ENCODE results near the gene RAB7A.

Gene RAB7A

GRCh38 chr3:128849911-128850455 is 124.0 kb downstream of the RAB7A start:
- Histone ChIP-seq H4K91ac (ENCODE audit: low read depth, low read length, poor library complexity) (no peak overlapping the region), H3K23ac (ENCODE audit: low read depth, low read length, poor library complexity) (no peak overlapping the region), H4K8ac (ENCODE audit: low read depth, low read length) (no peak overlapping the region), H3K18ac (ENCODE audit: low read length) (peak overlapping the region; percentile 68), H2BK12ac (ENCODE audit: low read length) (no peak overlapping the region), H3K27me3 (ENCODE audit: control insufficient read depth in 3 of 3, insufficient read depth in 3 of 3, low read depth in 1 of 3, low read length in 3 of 3) (no peaks in the 10 kb centered on the region), H3K4ac (ENCODE audit: low read length) (no peak overlapping the region), H3K27ac (replicated peaks; ENCODE audit: low read length) (no peak overlapping the region), H3K9me3 (replicated peaks in 1 of 2; ENCODE audit: control insufficient read depth in 2 of 2, insufficient read depth in 1 of 2, low read depth in 1 of 2, low read length in 2 of 2) (peaks cover 13 to 16% of the 10 kb centered on the region in 2 donors), H2BK15ac (ENCODE audit: low read length) (no peak overlapping the region), H2BK120ac (ENCODE audit: low read depth, low read length) (no peak overlapping the region), H3K4me3 (ENCODE audit: low read length in 2 of 2) (no peak overlapping the region), H3K4me2 (ENCODE audit: insufficient read depth, low read length, poor library complexity, severe bottlenecking) (no peak overlapping the region), H3K36me3 (replicated peaks in 1 of 2; ENCODE audit: control insufficient read depth in 2 of 2, insufficient read depth in 2 of 2, low read length in 2 of 2) (no peaks in the 10 kb centered on the region), H3K14ac (ENCODE audit: low read length) (peak overlapping the region; percentile 31), H2AK5ac (ENCODE audit: low read depth, low read length) (peak overlapping the region; percentile 74), H3K4me1 (ENCODE audit: control insufficient read depth in 2 of 2, insufficient read depth in 1 of 2, low read depth in 1 of 2, low read length in 2 of 2) (peaks cover 5 to 6% of the 10 kb centered on the region in 2 donors), H2BK5ac (ENCODE audit: low read length) (no peak overlapping the region), H3K79me1 (ENCODE audit: low read depth, low read length) (no peaks in the 10 kb centered on the region), H2AFZ (ENCODE audit: low read length) (peak overlapping the region; percentile 69), H3K9ac (ENCODE audit: low read depth, low read length, poor library complexity) (peak overlapping the region; percentile 16)
- WGBS, 2 donors (ENCODE audit: extremely low coverage in 2 of 2, insufficient read length in 2 of 2, insufficient replicate concordance in 1 of 2) = no CpG with 5 or more reads among the region's 11 CpGs
- DNase-seq (ENCODE audit: low spot score) = no peak

- no peak overlapping the region for H3K27ac ChIP-seq (replicated peaks; ENCODE audit: low read length)
- no peaks in the 10 kb centered on the region for H3K36me3 ChIP-seq (replicated peaks in 1 of 2; ENCODE audit: control insufficient read depth in 2 of 2, insufficient read depth in 2 of 2, low read length in 2 of 2)
- H3K4me1 ChIP-seq (ENCODE audit: control insufficient read depth in 2 of 2, insufficient read depth in 1 of 2, low read depth in 1 of 2, low read length in 2 of 2) = peaks cover 1 to 2% of the 10 kb centered on the region in 2 donors
- no CpG with 5 or more reads among the region's 9 CpGs for WGBS, 2 donors (ENCODE audit: extremely low coverage in 2 of 2, insufficient read length in 2 of 2, insufficient replicate concordance in 1 of 2)
- H2BK15ac ChIP-seq (ENCODE audit: low read length) = no peak overlapping the region
- peak overlapping the region; percentile 74 for H2AK5ac ChIP-seq (ENCODE audit: low read depth, low read length)
- H3K9ac ChIP-seq (ENCODE audit: low read depth, low read length, poor library complexity) = no peak overlapping the region
- H3K4me3 ChIP-seq (ENCODE audit: low read length in 2 of 2) = no peak overlapping the region
- H2BK12ac ChIP-seq (ENCODE audit: low read length) = no peak overlapping the region
- H4K91ac ChIP-seq (ENCODE audit: low read depth, low read length, poor library complexity) = no peak overlapping the region
- H3K14ac ChIP-seq (ENCODE audit: low read length) = peak overlapping the region; percentile 17
- H3K27me3 ChIP-seq (ENCODE audit: control insufficient read depth in 3 of 3, insufficient read depth in 3 of 3, low read depth in 1 of 3, low read length in 3 of 3) = no peaks in the 10 kb centered on the region
- H2BK5ac ChIP-seq (ENCODE audit: low read length) = no peak overlapping the region
- peaks cover 13 to 21% of the 10 kb centered on the region in 2 donors for H3K9me3 ChIP-seq (replicated peaks in 1 of 2; ENCODE audit: control insufficient read depth in 2 of 2, insufficient read depth in 1 of 2, low read depth in 1 of 2, low read length in 2 of 2)
- no peak overlapping the region for H4K8ac ChIP-seq (ENCODE audit: low read depth, low read length)
- no peak overlapping the region for H3K4ac ChIP-seq (ENCODE audit: low read length)
- no peaks in the 10 kb centered on the region for H3K79me1 ChIP-seq (ENCODE audit: low read depth, low read length)
- no peak overlapping the region for H2BK120ac ChIP-seq (ENCODE audit: low read depth, low read length)
- DNase-seq (ENCODE audit: low spot score) = no peak
- no peak overlapping the region for H3K18ac ChIP-seq (ENCODE audit: low read length)
- H2AFZ ChIP-seq (ENCODE audit: low read length) = peak overlapping the region; percentile 69
- no peak overlapping the region for H3K23ac ChIP-seq (ENCODE audit: low read depth, low read length, poor library complexity)
- no peak overlapping the region for H3K4me2 ChIP-seq (ENCODE audit: insufficient read depth, low read length, poor library complexity, severe bottlenecking)
Measured at GRCh38 chr3:128850544-128850943, 124.6 kb downstream of the RAB7A start.

- H2AFZ ChIP-seq (ENCODE audit: low read length) = no peak overlapping the region
- H3K14ac ChIP-seq (ENCODE audit: low read length) = peak overlapping the region; percentile 6
- no peaks in the 10 kb centered on the region for H3K79me1 ChIP-seq (ENCODE audit: low read depth, low read length)
- H2BK5ac ChIP-seq (ENCODE audit: low read length) = no peak overlapping the region
- H2BK120ac ChIP-seq (ENCODE audit: low read depth, low read length) = no peak overlapping the region
- H3K4ac ChIP-seq (ENCODE audit: low read length) = no peak overlapping the region
- H4K91ac ChIP-seq (ENCODE audit: low read depth, low read length, poor library complexity) = no peak overlapping the region
- peaks cover 13 to 25% of the 10 kb centered on the region in 2 donors for H3K9me3 ChIP-seq (replicated peaks in 1 of 2; ENCODE audit: control insufficient read depth in 2 of 2, insufficient read depth in 1 of 2, low read depth in 1 of 2, low read length in 2 of 2)
- H3K27me3 ChIP-seq (ENCODE audit: control insufficient read depth in 3 of 3, insufficient read depth in 3 of 3, low read depth in 1 of 3, low read length in 3 of 3) = no peaks in the 10 kb centered on the region
- H2BK12ac ChIP-seq (ENCODE audit: low read length) = no peak overlapping the region
- H4K8ac ChIP-seq (ENCODE audit: low read depth, low read length) = peak overlapping the region; percentile 32
- no CpG with 5 or more reads among the region's 4 CpGs for WGBS, 2 donors (ENCODE audit: extremely low coverage in 2 of 2, insufficient read length in 2 of 2, insufficient replicate concordance in 1 of 2)
- no peak overlapping the region for H2BK15ac ChIP-seq (ENCODE audit: low read length)
- no peak overlapping the region for H3K4me3 ChIP-seq (ENCODE audit: low read length in 2 of 2)
- no peak overlapping the region for H3K27ac ChIP-seq (replicated peaks; ENCODE audit: low read length)
- no peaks in the 10 kb centered on the region for H3K4me1 ChIP-seq (ENCODE audit: control insufficient read depth in 2 of 2, insufficient read depth in 1 of 2, low read depth in 1 of 2, low read length in 2 of 2)
- H3K18ac ChIP-seq (ENCODE audit: low read length) = no peak overlapping the region
- H2AK5ac ChIP-seq (ENCODE audit: low read depth, low read length) = no peak overlapping the region
- H3K4me2 ChIP-seq (ENCODE audit: insufficient read depth, low read length, poor library complexity, severe bottlenecking) = no peak overlapping the region
- H3K9ac ChIP-seq (ENCODE audit: low read depth, low read length, poor library complexity) = no peak overlapping the region
- no peaks in the 10 kb centered on the region for H3K36me3 ChIP-seq (replicated peaks in 1 of 2; ENCODE audit: control insufficient read depth in 2 of 2, insufficient read depth in 2 of 2, low read length in 2 of 2)
- DNase-seq (ENCODE audit: low spot score) = no peak
- no peak overlapping the region for H3K23ac ChIP-seq (ENCODE audit: low read depth, low read length, poor library complexity)
Measured at GRCh38 chr3:128851601-128852000, 125.6 kb downstream of the RAB7A start.

GRCh38 chr3:128853826-128854225 is 127.8 kb downstream of the RAB7A start:
- no peak overlapping the region for H2AFZ ChIP-seq (ENCODE audit: low read length)
- no peak overlapping the region for H2BK120ac ChIP-seq (ENCODE audit: low read depth, low read length)
- H2BK5ac ChIP-seq (ENCODE audit: low read length) = no peak overlapping the region
- DNase-seq (ENCODE audit: low spot score) = no peak
- WGBS, 2 donors (ENCODE audit: extremely low coverage in 2 of 2, insufficient read length in 2 of 2, insufficient replicate concordance in 1 of 2) = no CpG with 5 or more reads among the region's 5 CpGs
- no peak overlapping the region for H3K4ac ChIP-seq (ENCODE audit: low read length)
- no peaks in the 10 kb centered on the region for H3K4me1 ChIP-seq (ENCODE audit: control insufficient read depth in 2 of 2, insufficient read depth in 1 of 2, low read depth in 1 of 2, low read length in 2 of 2)
- no peak overlapping the region for H3K14ac ChIP-seq (ENCODE audit: low read length)
- H3K9me3 ChIP-seq (replicated peaks in 1 of 2; ENCODE audit: control insufficient read depth in 2 of 2, insufficient read depth in 1 of 2, low read depth in 1 of 2, low read length in 2 of 2) = peaks cover 22 to 33% of the 10 kb centered on the region in 2 donors
- H3K23ac ChIP-seq (ENCODE audit: low read depth, low read length, poor library complexity) = no peak overlapping the region
- no peak overlapping the region for H4K8ac ChIP-seq (ENCODE audit: low read depth, low read length)
- H3K18ac ChIP-seq (ENCODE audit: low read length) = no peak overlapping the region
- no peak overlapping the region for H3K9ac ChIP-seq (ENCODE audit: low read depth, low read length, poor library complexity)
- no peaks in the 10 kb centered on the region for H3K27me3 ChIP-seq (ENCODE audit: control insufficient read depth in 3 of 3, insufficient read depth in 3 of 3, low read depth in 1 of 3, low read length in 3 of 3)
- H3K36me3 ChIP-seq (replicated peaks in 1 of 2; ENCODE audit: control insufficient read depth in 2 of 2, insufficient read depth in 2 of 2, low read length in 2 of 2) = no peaks in the 10 kb centered on the region
- H2AK5ac ChIP-seq (ENCODE audit: low read depth, low read length) = no peak overlapping the region
- H3K79me1 ChIP-seq (ENCODE audit: low read depth, low read length) = no peaks in the 10 kb centered on the region
- no peak overlapping the region for H3K4me3 ChIP-seq (ENCODE audit: low read length in 2 of 2)
- H3K4me2 ChIP-seq (ENCODE audit: insufficient read depth, low read length, poor library complexity, severe bottlenecking) = no peak overlapping the region
- no peak overlapping the region for H4K91ac ChIP-seq (ENCODE audit: low read depth, low read length, poor library complexity)
- H3K27ac ChIP-seq (replicated peaks; ENCODE audit: low read length) = no peak overlapping the region
- no peak overlapping the region for H2BK12ac ChIP-seq (ENCODE audit: low read length)
- no peak overlapping the region for H2BK15ac ChIP-seq (ENCODE audit: low read length)
